ENCODE measurements around the gene JAGN1. TPM values are rescaled to one million over a fixed set of nuclear protein-coding genes. Genes with fewer than 3 reads are reported as not detected.
"Not testable (repeated sequence)": the region's sequence is repeated elsewhere in the genome, so short reads cannot be mapped to it uniquely, and the experiment has no call there.

Gene JAGN1
- total RNA-seq, 8 experiments from 2014 or later = 14.2 to 31.7 (median 25.2) TPM

- peaks cover 7 to 8% of the 10 kb centered on the region in 2 donors for H3K4me1 ChIP-seq (replicated peaks in 1 of 2)
- ATAC-seq (replicated peaks in 6 of 8) = no peak
- H3K27ac ChIP-seq = peak overlapping the region; percentile 83 to 88
- in situ Hi-C loops (cut with MboI; ENCODE audit: low pct_unique_long_range_greater_than_20kb in 2 of 9, low sequenced_read_pairs in 9 of 9, unreplicated experiment in 9 of 9) = no loop called here
- H3K4me3 ChIP-seq = peak overlapping the region; percentile 85 to 99 (median 88)
- WGBS, 10 experiments = 4 to 40% (median 11%) methylated on average over 1 to 12 of the region's 12 CpGs; no CpG with 5 or more reads in 1 of the 10 experiments
These were observed 737 bp downstream of the JAGN1 start for GRCh38 chr3:9891072-9891622.

- whole genome bisulfite sequencing, 10 experiments = 67 to 100% (median 92%) methylated on average over 1 of the region's 1 CpG; no CpG with 5 or more reads in 4 of the 10 experiments
- in situ Hi-C loops (cut with MboI; ENCODE audit: low pct_unique_long_range_greater_than_20kb in 2 of 9, low sequenced_read_pairs in 9 of 9, unreplicated experiment in 9 of 9) = no loop called here
- H3K27ac ChIP-seq = no peak overlapping the region
- no peak for ATAC-seq (replicated peaks in 6 of 8)
- H3K4me3 ChIP-seq = no peak overlapping the region
- H3K4me1 ChIP-seq (replicated peaks in 1 of 2) = peaks cover 8 to 12% of the 10 kb centered on the region in 2 donors
These were observed 3.3 kb downstream of the JAGN1 start for GRCh38 chr3:9893739-9894138.

GRCh38 chr3:9895715-9896114 is 5.3 kb downstream of the JAGN1 start:
- H3K27ac ChIP-seq; ATAC-seq (replicated peaks in 6 of 8); H3K4me3 ChIP-seq; H3K4me1 ChIP-seq (replicated peaks in 1 of 2); in situ Hi-C loops (cut with MboI; ENCODE audit: low pct_unique_long_range_greater_than_20kb in 2 of 9, low sequenced_read_pairs in 9 of 9, unreplicated experiment in 9 of 9): not testable (repeated sequence)
- 70 to 100% (median 100%) methylated on average over 1 to 3 of the region's 3 CpGs; no CpG with 5 or more reads in 2 of the 10 experiments for WGBS, 10 experiments

GRCh38 chr3:9896755-9897407 is 6.5 kb downstream of the JAGN1 start:
- H3K4me3 ChIP-seq; H3K4me1 ChIP-seq (replicated peaks in 1 of 2); ATAC-seq (replicated peaks in 6 of 8); in situ Hi-C loops (cut with MboI; ENCODE audit: low pct_unique_long_range_greater_than_20kb in 2 of 9, low sequenced_read_pairs in 9 of 9, unreplicated experiment in 9 of 9); H3K27ac ChIP-seq: not testable (repeated sequence)
- 84 to 100% (median 98%) methylated on average over 1 to 8 of the region's 10 CpGs; no CpG with 5 or more reads in 1 of the 10 experiments for WGBS, 10 experiments

GRCh38 chr3:9897408-9898372 is 7.3 kb downstream of the JAGN1 start:
- H3K4me1 ChIP-seq (replicated peaks in 1 of 2) = peaks cover 0 to 5% of the 10 kb centered on the region in 2 donors
- in situ Hi-C loops (cut with MboI; ENCODE audit: low pct_unique_long_range_greater_than_20kb in 2 of 9, low sequenced_read_pairs in 9 of 9, unreplicated experiment in 9 of 9) = no loop called here
- 26 to 100% (median 73%) methylated on average over 1 to 4 of the region's 4 CpGs for WGBS, 10 experiments
- ATAC-seq (replicated peaks in 6 of 8) = peak in 2 of 8 experiments; percentile 16 to 48
- H3K4me3 ChIP-seq = no peak overlapping the region
- no peak overlapping the region for H3K27ac ChIP-seq

GRCh38 chr3:9898467-9899241 is 8.2 kb downstream of the JAGN1 start:
- in situ Hi-C loops (cut with MboI; ENCODE audit: low pct_unique_long_range_greater_than_20kb in 2 of 9, low sequenced_read_pairs in 9 of 9, unreplicated experiment in 9 of 9) = no loop called here
- 20 to 100% (median 69%) methylated on average over 1 to 3 of the region's 8 CpGs; no CpG with 5 or more reads in 4 of the 10 experiments for WGBS, 10 experiments
- Histone ChIP-seq H3K4me1 (replicated peaks in 1 of 2) (peaks cover 0 to 5% of the 10 kb centered on the region in 2 donors), H3K27ac (no peak overlapping the region), H3K4me3 (no peak overlapping the region)
- ATAC-seq (replicated peaks in 6 of 8) = no peak

- WGBS, 10 experiments = 55 to 88% (median 70%) methylated on average over 1 to 3 of the region's 3 CpGs; no CpG with 5 or more reads in 3 of the 10 experiments
- peaks cover 0 to 5% of the 10 kb centered on the region in 2 donors for H3K4me1 ChIP-seq (replicated peaks in 1 of 2)
- in situ Hi-C loops (cut with MboI; ENCODE audit: low pct_unique_long_range_greater_than_20kb in 2 of 9, low sequenced_read_pairs in 9 of 9, unreplicated experiment in 9 of 9) = no loop called here
- no peak overlapping the region for H3K4me3 ChIP-seq
- ATAC-seq (replicated peaks in 6 of 8) = no peak
- no peak overlapping the region for H3K27ac ChIP-seq
These were observed 8.9 kb downstream of the JAGN1 start for GRCh38 chr3:9899289-9899791.

GRCh38 chr3:9900965-9901415 is 10.6 kb downstream of the JAGN1 start:
- H3K4me1 ChIP-seq (replicated peaks in 1 of 2); H3K4me3 ChIP-seq; ATAC-seq (replicated peaks in 6 of 8); H3K27ac ChIP-seq; in situ Hi-C loops (cut with MboI; ENCODE audit: low pct_unique_long_range_greater_than_20kb in 2 of 9, low sequenced_read_pairs in 9 of 9, unreplicated experiment in 9 of 9): not testable (repeated sequence)
- WGBS, 10 experiments = 82 to 100% (median 93%) methylated on average over 1 to 5 of the region's 6 CpGs; no CpG with 5 or more reads in 5 of the 10 experiments

GRCh38 chr3:9901967-9902366 is 11.6 kb downstream of the JAGN1 start:
- Histone ChIP-seq H3K4me1 (replicated peaks in 1 of 2) (peaks cover 0 to 5% of the 10 kb centered on the region in 2 donors), H3K27ac (no peak overlapping the region), H3K4me3 (no peak overlapping the region)
- ATAC-seq (replicated peaks in 6 of 8) = no peak
- in situ Hi-C loops (cut with MboI; ENCODE audit: low pct_unique_long_range_greater_than_20kb in 2 of 9, low sequenced_read_pairs in 9 of 9, unreplicated experiment in 9 of 9) = no loop called here
- 74 to 100% (median 100%) methylated on average over 1 to 4 of the region's 5 CpGs; no CpG with 5 or more reads in 4 of the 10 experiments for WGBS, 10 experiments

- no peak within 1 kb of the TSS for H3K27ac ChIP-seq
- peaks cover 0 to 4% of the 10 kb centered on the region in 2 donors for H3K4me1 ChIP-seq (replicated peaks in 1 of 2)
- ATAC-seq (replicated peaks in 6 of 8) = peak in 5 of 8 experiments; percentile 9 to 64 (median 30)
- H3K4me3 ChIP-seq = no peak within 1 kb of the TSS
- in situ Hi-C loops (cut with MboI; ENCODE audit: low pct_unique_long_range_greater_than_20kb in 2 of 9, low sequenced_read_pairs in 9 of 9, unreplicated experiment in 9 of 9) = no loop called here
- 80 to 100% (median 85%) methylated on average over 1 to 4 of the region's 13 CpGs; no CpG with 5 or more reads in 6 of the 10 experiments for WGBS, 10 experiments
These were observed 12.2 kb downstream of the JAGN1 start, which contains the start of gene IL17RE for GRCh38 chr3:9902372-9903237. TSS of gene IL17RE (plus strand) at chr3:9902848. CDS start at chr3:9902933, 85 bp downstream.

- in situ Hi-C loops (cut with MboI; ENCODE audit: low pct_unique_long_range_greater_than_20kb in 2 of 9, low sequenced_read_pairs in 9 of 9, unreplicated experiment in 9 of 9) = no loop called here
- H3K27ac ChIP-seq = no peak overlapping the region
- H3K4me1 ChIP-seq (replicated peaks in 1 of 2) = no peaks in the 10 kb centered on the region
- no peak overlapping the region for H3K4me3 ChIP-seq
- WGBS, 10 experiments = 14 to 83% (median 51%) methylated on average over 1 to 4 of the region's 4 CpGs; no CpG with 5 or more reads in 3 of the 10 experiments
- peak in 2 of 8 experiments; percentile 38 to 47 for ATAC-seq (replicated peaks in 6 of 8)
These were observed 12.8 kb downstream of the JAGN1 start for GRCh38 chr3:9903238-9903624.

All from motor neuron (in vitro differentiated cells).